ENCODE data around the gene STON2. TPM values are rescaled to one million over a fixed set of nuclear protein-coding genes. Genes with fewer than 3 reads are reported as not detected.

The STON2 gene
- total and polyA plus RNA-seq, 2 of the 13 experiments (the other 11 are each of a cell fraction or from before 2014, with no cell fraction given), result 2.1 to 11.0 TPM

DNA sequence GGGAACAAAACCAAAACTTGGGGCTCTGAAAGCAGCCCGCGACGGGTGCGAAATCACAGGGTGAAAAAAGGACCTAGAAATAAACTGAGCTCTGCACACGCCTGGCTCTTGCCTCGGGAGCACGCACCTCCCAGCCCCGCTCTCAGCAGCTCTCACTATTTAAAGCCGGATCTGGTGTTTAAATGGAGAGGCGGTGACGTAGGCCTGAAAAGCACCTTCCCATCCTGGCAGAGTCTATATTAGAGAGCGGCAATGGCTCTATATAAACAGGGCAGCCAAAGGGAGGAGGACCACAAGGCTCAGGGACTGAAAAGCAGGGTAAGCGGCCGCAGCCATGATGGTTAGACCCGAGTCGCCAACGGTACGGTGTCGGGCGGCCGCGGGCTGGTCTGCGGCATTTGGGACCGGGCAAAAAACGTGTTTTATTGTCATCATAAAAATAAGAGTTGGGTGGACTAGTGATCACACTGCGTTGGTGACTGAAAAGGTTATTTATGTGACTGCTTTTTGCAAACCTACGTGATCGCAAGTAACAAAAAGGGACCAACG, 180.8 kb downstream of the STON2 start (continued):
- TF ChIP-seq ZNF850 (CRISPR knock-in tag; conservative IDR thresholded peaks at IDR 0.05) (no peak), NFATC3 (CRISPR knock-in tag; IDR thresholded peaks at IDR 0.05) (no peak), ZNF383 (CRISPR knock-in tag; IDR thresholded peaks at IDR 0.05; ENCODE audit: borderline replicate concordance) (no peak), SP140L (CRISPR knock-in tag; IDR thresholded peaks at IDR 0.05; ENCODE audit: borderline replicate concordance) (peak; percentile 87; the same call in 1 of the 2 replicates), THAP11 (CRISPR knock-in tag; IDR thresholded peaks at IDR 0.05) (peak; percentile 68), KAT8 (CRISPR knock-in tag; IDR thresholded peaks at IDR 0.05) (peak; percentile 83), ZNF558 (CRISPR knock-in tag; IDR thresholded peaks at IDR 0.05; ENCODE audit: borderline replicate concordance) (no peak; the same call in 1 of the 2 replicates), MTA1 (CRISPR knock-in tag; IDR thresholded peaks at IDR 0.05; ENCODE audit: borderline replicate concordance) (no peak), HHEX (CRISPR knock-in tag; IDR thresholded peaks at IDR 0.05) (no peak), ZNF367 (CRISPR knock-in tag; IDR thresholded peaks at IDR 0.05; ENCODE audit: borderline replicate concordance) (0 out of 2 replicates have a peak, but pooled peaks have one; percentile 44), NR3C1 (CRISPR knock-in tag; IDR thresholded peaks at IDR 0.05) (no peak), TSC22D2 (CRISPR knock-in tag; IDR thresholded peaks at IDR 0.05; ENCODE audit: borderline replicate concordance) (0 out of 2 replicates have a peak, but pooled peaks have one; percentile 43), DNMT1 (CRISPR knock-in tag; IDR thresholded peaks at IDR 0.05) (no peak), KDM5B (CRISPR knock-in tag; IDR thresholded peaks at IDR 0.05; ENCODE audit: borderline replicate concordance) (no peak; the same call in 1 of the 2 replicates), LCORL (IDR thresholded peaks at IDR 0.05) (no peak), LCORL (CRISPR knock-in tag; IDR thresholded peaks at IDR 0.05) (peak; percentile 61; the same call in 1 of the 2 replicates), NR1H2 (CRISPR knock-in tag; IDR thresholded peaks at IDR 0.05; ENCODE audit: borderline replicate concordance, low read depth) (no peak), HMG20B (CRISPR knock-in tag; conservative IDR thresholded peaks at IDR 0.05) (no peak), ZSCAN29 (CRISPR knock-in tag; conservative IDR thresholded peaks at IDR 0.05) (no peak)
- TF ChIP-seq, protein P1, sequence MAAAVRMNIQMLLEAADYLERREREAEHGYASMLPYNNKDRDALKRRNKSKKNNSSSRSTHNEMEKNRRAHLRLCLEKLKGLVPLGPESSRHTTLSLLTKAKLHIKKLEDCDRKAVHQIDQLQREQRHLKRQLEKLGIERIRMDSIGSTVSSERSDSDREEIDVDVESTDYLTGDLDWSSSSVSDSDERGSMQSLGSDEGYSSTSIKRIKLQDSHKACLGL (CRISPR knock-in tag; IDR thresholded peaks at IDR 0.05), result peak; percentile 48; the same call in 1 of the 2 replicates
- TF ChIP-seq, protein P2, sequence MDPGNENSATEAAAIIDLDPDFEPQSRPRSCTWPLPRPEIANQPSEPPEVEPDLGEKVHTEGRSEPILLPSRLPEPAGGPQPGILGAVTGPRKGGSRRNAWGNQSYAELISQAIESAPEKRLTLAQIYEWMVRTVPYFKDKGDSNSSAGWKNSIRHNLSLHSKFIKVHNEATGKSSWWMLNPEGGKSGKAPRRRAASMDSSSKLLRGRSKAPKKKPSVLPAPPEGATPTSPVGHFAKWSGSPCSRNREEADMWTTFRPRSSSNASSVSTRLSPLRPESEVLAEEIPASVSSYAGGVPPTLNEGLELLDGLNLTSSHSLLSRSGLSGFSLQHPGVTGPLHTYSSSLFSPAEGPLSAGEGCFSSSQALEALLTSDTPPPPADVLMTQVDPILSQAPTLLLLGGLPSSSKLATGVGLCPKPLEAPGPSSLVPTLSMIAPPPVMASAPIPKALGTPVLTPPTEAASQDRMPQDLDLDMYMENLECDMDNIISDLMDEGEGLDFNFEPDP (CRISPR knock-in tag; conservative IDR thresholded peaks at IDR 0.05), result no peak
- TF ChIP-seq, protein P3, sequence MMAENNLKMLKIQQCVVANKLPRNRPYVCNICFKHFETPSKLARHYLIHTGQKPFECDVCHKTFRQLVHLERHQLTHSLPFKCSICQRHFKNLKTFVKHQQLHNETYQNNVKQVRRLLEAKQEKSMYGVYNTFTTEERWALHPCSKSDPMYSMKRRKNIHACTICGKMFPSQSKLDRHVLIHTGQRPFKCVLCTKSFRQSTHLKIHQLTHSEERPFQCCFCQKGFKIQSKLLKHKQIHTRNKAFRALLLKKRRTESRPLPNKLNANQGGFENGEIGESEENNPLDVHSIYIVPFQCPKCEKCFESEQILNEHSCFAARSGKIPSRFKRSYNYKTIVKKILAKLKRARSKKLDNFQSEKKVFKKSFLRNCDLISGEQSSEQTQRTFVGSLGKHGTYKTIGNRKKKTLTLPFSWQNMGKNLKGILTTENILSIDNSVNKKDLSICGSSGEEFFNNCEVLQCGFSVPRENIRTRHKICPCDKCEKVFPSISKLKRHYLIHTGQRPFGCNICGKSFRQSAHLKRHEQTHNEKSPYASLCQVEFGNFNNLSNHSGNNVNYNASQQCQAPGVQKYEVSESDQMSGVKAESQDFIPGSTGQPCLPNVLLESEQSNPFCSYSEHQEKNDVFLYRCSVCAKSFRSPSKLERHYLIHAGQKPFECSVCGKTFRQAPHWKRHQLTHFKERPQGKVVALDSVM (CRISPR knock-in tag; IDR thresholded peaks at IDR 0.05), result 0 out of 2 replicates have a peak, but pooled peaks have one; percentile 29
- TF ChIP-seq, protein P4, sequence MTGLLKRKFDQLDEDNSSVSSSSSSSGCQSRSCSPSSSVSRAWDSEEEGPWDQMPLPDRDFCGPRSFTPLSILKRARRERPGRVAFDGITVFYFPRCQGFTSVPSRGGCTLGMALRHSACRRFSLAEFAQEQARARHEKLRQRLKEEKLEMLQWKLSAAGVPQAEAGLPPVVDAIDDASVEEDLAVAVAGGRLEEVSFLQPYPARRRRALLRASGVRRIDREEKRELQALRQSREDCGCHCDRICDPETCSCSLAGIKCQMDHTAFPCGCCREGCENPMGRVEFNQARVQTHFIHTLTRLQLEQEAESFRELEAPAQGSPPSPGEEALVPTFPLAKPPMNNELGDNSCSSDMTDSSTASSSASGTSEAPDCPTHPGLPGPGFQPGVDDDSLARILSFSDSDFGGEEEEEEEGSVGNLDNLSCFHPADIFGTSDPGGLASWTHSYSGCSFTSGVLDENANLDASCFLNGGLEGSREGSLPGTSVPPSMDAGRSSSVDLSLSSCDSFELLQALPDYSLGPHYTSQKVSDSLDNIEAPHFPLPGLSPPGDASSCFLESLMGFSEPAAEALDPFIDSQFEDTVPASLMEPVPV (CRISPR knock-in tag; IDR thresholded peaks at IDR 0.05), result 0 out of 2 replicates have a peak, but pooled peaks have one; percentile 31
